Activated CD4-positive, alpha-beta memory T cell treated with anti-CD3 and anti-CD28 coated beads, Interleukin-2, amount 10 ng/mL, durations not matched to agents 7 days and 5 days (primary cell): ENCODE measurements around the gene SFSWAP. TPM values are rescaled to one million over a fixed set of nuclear protein-coding genes. Genes with fewer than 3 reads are reported as not detected.

ENCODE experiments used
- CTCF ChIA-PET: fragments of 350-600 bp; sonication (Branson Sonifier 250); formaldehyde crosslinking; loops from one replicate; lab custom pipeline; 2021; ENCODE audit warnings: antibody characterized with exemption, inconsistent platforms; lab: Charles Lee
- POLR2A ChIA-PET: fragments of 350-600 bp; sonication (Branson Sonifier 250); formaldehyde crosslinking; loops from one replicate; lab custom pipeline; 2021; ENCODE audit warnings: antibody characterized with exemption; lab: Charles Lee
- DNase-seq: peaks from one replicate; pipeline ENCODE4 v3.0.0-alpha.2; 2020
- H3K27ac Mint-ChIP-seq: one replicate; pipeline ENCODE4 v1.8.0; 2021; ENCODE audit warnings: mild to moderate bottlenecking, mixed read lengths
- H3K27me3 Mint-ChIP-seq: one replicate; pipeline ENCODE4 v1.8.0; 2021; ENCODE audit warnings: mixed read lengths
- H3K36me3 Mint-ChIP-seq: one replicate; pipeline ENCODE4 v1.8.0; 2021; ENCODE audit warnings: low read depth, mixed read lengths
- H3K4me1 Mint-ChIP-seq: one replicate; pipeline ENCODE4 v1.8.0; 2021; ENCODE audit warnings: mixed read lengths
- H3K4me3 Mint-ChIP-seq: one replicate; pipeline ENCODE4 v1.8.0; 2021; ENCODE audit warnings: mild to moderate bottlenecking, mixed read lengths
- H3K9me3 Mint-ChIP-seq: one replicate; pipeline ENCODE4 v1.8.0; 2021; ENCODE audit warnings: mixed read lengths
- total RNA-seq, 2 experiments: library from RNA; stranded (reverse); gene quantifications; one replicate each; pipeline ENCODE4 v1.2.3, GENCODE V29; 2021

Gene SFSWAP
- total RNA-seq, 2 experiments from 2014 or later = 43.7 to 48.0 TPM

DNA sequence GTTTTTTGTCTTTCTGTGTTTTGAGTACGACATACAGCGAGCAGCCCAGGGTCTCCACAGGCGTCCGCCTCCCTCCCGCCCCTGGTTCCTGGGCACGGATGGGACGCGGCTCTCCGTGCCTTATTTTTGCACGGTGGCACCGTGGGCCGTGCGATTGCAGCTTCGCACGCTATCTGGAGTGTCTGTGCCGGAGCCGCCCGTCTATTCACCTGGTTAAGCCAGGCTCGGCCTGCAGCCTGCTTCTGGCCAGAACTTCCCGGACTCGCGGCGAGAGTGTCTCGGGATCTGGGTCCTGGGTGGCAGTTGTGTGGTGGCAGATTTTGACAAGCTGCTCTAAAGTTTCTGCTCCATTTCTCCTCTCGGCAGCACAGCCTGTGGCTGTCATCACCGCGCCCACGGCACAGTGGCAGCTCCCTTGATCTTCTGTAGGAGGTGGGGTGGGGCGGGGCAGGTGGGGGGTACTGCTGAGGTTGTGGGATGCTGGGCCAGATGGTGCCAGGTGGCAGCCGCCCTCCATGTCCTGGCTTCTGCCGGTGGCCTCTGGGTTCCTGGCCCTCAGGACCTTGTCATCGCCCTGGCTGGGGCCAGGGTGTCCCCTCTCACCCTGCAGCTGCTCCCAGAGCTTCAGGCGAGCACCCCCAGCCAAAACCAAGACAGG, 120.2 kb downstream of the SFSWAP start:
- H3K4me3 Mint-ChIP-seq = peak overlapping the region; percentile 7
- H3K9me3 Mint-ChIP-seq = no peaks in the 10 kb centered on the region
- H3K4me1 Mint-ChIP-seq = peaks cover 11% of the 10 kb centered on the region
- no peak overlapping the region for H3K27ac Mint-ChIP-seq
- ChIA-PET POLR2A (no interaction called here), CTCF (interaction anchor here (0.8 to 3.0 kb wide), 3 partner anchors 26 to 726 kb away, joined by 3 to 16 read pairs (median 6); no protein-coding TSS in a partner anchor)
- peaks cover 36% of the 10 kb centered on the region for H3K27me3 Mint-ChIP-seq
- H3K36me3 Mint-ChIP-seq = no peaks in the 10 kb centered on the region
- DNase-seq = no peak

DNA sequence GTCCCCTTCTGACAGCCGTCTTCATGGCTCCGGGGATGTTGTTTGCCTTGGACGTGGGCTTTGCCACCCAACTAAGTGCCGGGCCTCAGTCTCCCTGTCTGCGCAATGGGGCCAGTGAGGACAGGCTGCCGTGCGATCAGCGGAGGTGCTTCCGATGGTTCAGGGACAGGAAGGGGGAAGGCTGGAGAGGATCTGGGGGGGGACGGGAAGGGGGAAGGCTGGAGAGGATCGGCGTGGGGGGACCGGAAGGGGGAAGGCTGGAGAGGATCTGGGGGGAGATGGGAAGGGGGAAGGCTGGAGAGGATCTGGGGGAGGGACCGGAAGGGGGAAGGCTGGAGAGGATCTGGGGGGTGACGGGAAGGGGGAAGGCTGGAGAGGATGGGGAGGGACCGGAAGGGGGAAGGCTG, 120.7 kb downstream of the SFSWAP start:
- Mint-ChIP-seq H3K9me3 (no peaks in the 10 kb centered on the region), H3K27me3 (peaks cover 30% of the 10 kb centered on the region), H3K36me3 (no peaks in the 10 kb centered on the region), H3K4me3 (no peak overlapping the region), H3K4me1 (peaks cover 11% of the 10 kb centered on the region), H3K27ac (no peak overlapping the region)
- CTCF ChIA-PET = interaction anchor here (0.8 to 1.6 kb wide), 2 partner anchors 26 to 76 kb away, joined by 3 to 6 read pairs; no protein-coding TSS in a partner anchor
- POLR2A ChIA-PET = no interaction called here
- DNase-seq = no peak

DNA sequence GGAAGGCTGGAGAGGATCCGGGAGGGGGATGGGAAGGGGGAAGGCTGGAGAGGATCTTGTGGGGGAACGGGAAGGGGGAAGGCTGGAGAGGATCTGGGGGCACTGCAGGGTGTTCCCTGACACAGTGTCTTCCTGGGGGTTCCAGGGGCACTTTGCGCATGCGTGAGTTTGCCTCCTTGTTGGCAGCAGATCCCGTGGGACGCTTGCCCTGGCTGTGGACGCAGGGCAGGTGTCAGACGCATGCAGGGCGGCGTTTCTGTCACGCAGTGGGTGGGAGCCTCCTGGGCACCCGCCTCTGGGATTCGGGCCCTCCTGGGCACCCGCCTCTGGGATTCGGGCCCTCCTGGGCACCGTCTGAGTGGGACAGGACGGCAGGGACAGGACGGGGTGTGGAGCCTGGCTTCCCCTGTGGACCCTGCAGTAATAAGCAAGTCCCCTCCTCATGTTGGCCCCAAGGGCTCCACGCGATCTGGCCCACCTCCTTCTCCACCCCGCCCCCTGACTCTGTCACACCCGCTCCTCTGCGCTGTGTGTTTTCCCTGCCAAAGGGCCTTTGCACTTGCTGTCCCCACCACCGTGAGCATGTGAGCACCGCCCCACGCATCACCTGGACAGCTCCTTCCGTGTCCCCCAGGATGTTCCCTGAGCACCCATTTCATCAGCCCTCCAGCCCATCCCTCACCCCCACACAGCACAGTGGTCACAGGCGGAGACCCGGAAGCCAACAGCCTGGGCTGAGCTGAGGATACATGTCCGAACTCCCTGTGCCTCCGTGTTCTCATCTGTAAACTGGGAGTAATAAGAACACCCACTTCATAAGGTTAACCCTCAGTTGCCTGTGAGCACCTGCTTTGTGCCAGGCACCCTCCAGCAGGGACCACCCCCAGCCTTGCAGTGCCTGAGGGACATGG, 121.7 kb downstream of the SFSWAP start:
- POLR2A ChIA-PET = no interaction called here
- DNase-seq = no peak
- Mint-ChIP-seq H3K27ac (no peak overlapping the region), H3K36me3 (no peaks in the 10 kb centered on the region), H3K9me3 (no peaks in the 10 kb centered on the region), H3K4me3 (no peak overlapping the region), H3K27me3 (peaks cover 22% of the 10 kb centered on the region), H3K4me1 (peaks cover 11% of the 10 kb centered on the region)
- CTCF ChIA-PET = no interaction called here

DNA sequence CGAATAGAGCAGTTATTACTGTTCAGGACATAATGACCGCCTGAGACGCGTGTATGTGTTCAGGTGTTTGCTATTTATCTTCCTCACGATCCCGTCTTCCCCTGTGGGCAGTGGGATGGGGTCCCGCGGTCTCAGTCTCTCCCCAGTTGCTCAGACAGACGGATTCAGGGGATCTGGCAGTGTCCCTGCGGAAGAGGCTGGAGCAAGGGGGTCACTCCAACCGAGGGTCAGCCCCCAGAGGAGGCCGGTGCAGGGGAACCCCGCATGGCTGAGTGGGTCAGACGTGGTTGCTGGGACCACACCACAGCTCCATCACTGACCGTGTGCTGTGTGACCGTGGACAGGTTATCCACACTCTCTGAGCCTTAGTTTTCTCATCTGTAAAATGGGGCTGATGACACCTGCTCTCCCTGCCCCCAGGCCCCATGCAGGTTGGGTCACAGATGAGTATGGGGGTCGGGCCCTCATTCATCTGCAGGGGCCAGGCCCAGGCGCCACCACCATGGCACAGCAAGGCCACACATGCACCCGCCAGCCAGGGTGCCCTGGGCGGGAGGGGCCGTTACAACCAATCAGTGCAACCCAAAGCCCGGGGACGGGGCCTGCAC, 122.5 kb downstream of the SFSWAP start:
- Mint-ChIP-seq H3K27ac (no peak overlapping the region), H3K27me3 (peaks cover 21% of the 10 kb centered on the region), H3K4me1 (peaks cover 10% of the 10 kb centered on the region), H3K36me3 (no peaks in the 10 kb centered on the region), H3K4me3 (no peak overlapping the region), H3K9me3 (no peaks in the 10 kb centered on the region)
- ChIA-PET CTCF (no interaction called here), POLR2A (no interaction called here)
- no peak for DNase-seq

DNA sequence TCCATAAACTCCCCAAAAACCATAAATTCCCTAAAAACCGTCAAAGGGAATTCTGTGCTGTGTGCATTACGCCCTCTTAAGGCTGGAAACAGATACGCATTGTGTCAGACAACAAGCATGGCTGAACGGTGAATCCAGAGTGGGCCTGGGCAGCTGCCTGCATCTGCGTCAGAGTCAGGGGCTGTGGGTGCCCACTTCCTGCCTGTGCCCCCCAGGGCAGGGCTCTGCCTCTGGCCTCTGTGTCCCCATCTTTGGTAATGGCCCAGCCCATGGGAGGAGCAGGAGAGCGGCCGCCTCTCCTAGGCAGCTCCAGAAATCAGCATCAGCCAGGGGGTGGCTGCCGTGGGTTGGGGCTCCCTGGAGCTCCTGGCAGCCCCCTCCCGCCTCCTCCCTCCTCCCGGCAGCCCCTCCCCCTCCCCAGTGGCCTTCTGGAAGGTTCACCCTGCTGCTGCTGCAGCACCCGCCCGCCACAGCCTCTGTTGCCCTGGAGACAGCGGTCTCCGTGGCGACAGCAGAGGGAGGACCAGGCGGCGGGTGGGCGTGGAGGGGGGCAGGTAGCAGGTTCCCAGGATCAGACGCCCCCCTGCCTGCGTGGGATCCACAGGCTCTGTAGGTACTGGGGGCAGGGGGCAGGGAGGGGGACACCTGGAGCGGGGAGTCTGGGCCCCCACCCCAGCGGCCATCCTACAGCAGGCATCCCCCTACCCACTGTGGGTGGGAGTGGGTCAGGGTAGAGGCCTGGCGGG, 123.2 kb downstream of the SFSWAP start:
- Mint-ChIP-seq H3K9me3 (no peaks in the 10 kb centered on the region), H3K27ac (no peak overlapping the region), H3K27me3 (peaks cover 20% of the 10 kb centered on the region), H3K4me1 (peaks cover 10% of the 10 kb centered on the region), H3K4me3 (no peak overlapping the region), H3K36me3 (no peaks in the 10 kb centered on the region)
- ChIA-PET POLR2A (no interaction called here), CTCF (no interaction called here)
- no peak for DNase-seq

DNA sequence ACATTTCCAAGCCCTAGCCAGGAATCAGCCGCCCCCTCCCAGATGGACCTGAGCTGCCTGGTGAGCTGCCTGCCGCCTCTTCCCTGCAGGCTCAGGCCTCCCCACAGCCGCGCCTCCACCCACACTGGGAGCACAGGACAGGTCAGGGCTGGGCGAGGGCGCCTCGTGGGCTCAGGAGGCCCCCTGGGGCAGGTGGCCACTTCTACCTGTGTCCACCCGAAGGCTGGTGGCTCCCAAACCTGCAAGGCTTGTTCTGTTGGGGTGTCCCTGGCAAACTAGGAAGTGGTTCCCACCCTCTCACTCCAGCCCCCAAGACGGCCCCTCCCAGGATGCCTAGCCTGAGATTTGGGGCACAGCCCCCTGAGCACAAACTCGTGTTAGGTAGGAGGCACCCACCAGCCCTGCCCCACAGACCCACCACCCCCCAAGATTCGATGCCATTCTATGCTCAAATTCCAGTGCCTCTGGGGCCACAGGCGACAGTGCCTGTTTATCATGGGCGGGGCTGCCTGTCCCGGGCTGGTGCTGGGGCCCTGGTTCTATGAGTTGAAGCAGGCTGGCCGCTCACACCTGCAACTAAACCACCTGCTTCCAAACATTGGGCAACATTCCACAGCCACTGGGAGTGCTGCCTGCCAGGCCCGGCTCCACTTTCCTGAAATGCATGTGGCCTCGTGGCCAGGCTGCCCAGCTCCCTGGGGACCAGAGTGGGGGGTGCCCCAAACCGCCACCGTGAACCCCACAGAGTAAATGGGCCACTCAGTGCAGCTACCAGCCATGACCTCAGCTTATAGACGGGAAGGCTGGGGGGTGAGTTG, 124.1 kb downstream of the SFSWAP start:
- CTCF ChIA-PET = interaction anchor here (1.1 to 1.3 kb wide), 3 partner anchors 93 to 730 kb away, joined by 3 to 5 read pairs (median 4); no protein-coding TSS in a partner anchor
- DNase-seq = no peak
- Mint-ChIP-seq H3K4me1 (peaks cover 5% of the 10 kb centered on the region), H3K36me3 (no peaks in the 10 kb centered on the region), H3K9me3 (no peaks in the 10 kb centered on the region), H3K27ac (no peak overlapping the region), H3K27me3 (peaks cover 15% of the 10 kb centered on the region), H3K4me3 (no peak overlapping the region)
- POLR2A ChIA-PET = no interaction called here

DNA sequence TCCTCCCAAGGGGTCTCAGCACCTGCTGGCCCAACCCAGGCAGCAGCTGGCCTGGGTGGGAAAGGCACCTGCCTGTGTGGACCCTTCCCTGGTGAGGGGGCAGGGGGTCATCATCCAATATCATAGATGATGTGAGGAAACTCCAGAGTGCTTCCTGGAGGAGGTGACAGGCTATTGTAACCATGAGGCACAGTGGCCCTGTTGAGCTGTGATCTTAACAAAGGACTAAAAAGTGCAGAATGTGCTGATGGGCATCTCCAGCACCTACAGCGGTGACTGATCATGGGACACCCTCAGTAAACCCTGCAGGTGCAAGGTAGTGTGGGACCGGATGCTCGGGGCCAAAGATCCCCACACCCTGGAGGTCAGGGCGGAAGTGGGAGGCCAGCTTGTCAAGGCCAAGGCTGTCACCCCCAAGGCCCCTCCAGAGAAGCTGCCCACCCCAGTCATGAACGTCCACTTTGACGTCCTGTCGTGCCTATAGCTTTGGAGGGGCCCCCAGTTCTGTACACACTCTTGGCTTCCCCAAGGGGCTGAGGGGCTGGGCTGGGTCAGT, 124.8 kb downstream of the SFSWAP start:
- no peaks in the 10 kb centered on the region for H3K9me3 Mint-ChIP-seq
- H3K36me3 Mint-ChIP-seq = no peaks in the 10 kb centered on the region
- no peak overlapping the region for H3K27ac Mint-ChIP-seq
- ChIA-PET POLR2A (no interaction called here), CTCF (interaction anchor here (1.1 to 1.3 kb wide), 3 partner anchors 93 to 731 kb away, joined by 3 to 5 read pairs (median 4); no protein-coding TSS in a partner anchor)
- no peak overlapping the region for H3K4me3 Mint-ChIP-seq
- H3K27me3 Mint-ChIP-seq = peaks cover 15% of the 10 kb centered on the region
- H3K4me1 Mint-ChIP-seq = peaks cover 5% of the 10 kb centered on the region
- DNase-seq = no peak

DNA sequence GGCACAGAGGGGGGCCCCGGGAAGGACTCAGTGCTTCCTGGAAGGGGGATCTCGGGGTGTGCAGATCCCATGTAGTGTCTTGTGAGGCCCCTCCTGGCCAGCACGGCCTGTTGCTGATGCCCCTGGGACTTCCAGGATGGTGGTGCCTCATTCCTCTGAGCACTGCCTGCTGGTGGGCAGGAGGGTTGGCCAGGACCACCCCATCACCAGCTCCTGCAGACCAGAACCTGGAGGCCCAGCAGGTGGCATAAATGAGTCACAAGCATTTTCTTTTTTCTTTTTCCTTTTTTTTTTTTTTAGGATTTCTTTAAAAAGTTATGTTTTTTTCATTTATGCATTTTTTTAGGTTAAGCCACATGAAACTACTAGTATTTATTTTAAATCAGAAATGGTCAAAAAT, 125.3 kb downstream of the SFSWAP start:
- CTCF ChIA-PET = interaction anchor here (1.0 to 1.3 kb wide), 4 partner anchors 16 to 731 kb away, joined by 3 to 5 read pairs (median 4); no protein-coding TSS in a partner anchor

DNA sequence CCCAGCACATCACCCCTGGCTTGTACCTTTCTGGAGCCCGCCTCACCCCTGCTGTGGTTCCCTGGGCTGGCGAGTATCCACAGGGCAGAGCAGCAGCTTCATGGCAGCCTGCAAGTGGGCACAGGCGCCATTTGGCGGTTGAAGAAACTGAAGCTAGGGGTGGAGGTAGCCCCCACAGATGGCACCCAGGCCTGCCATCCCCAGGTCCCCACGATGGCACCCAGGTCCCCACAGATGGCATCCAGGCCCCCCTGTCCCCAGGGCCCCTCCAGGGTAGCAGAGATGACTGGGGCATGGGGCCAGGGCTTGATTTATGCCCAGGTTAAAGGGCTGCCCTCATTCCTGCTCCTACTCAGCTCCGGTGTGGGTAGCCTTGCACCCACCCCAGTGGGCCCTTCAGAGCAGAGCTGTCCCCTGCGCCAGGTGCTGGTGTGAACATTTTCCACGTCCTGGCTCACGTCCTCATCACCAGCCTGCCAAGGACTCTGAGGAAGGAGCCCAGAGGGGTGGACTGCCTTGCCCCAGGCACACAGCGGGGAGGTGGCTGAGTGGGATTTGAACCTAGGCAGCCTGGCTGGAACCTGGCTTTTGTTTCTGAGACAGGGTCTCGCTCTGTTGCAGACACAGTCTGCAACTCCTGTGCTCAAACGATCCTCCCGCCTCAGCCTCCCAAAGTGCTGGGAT, 126.0 kb downstream of the SFSWAP start:
- DNase-seq = no peak
- Mint-ChIP-seq H3K4me1 (no peaks in the 10 kb centered on the region), H3K4me3 (no peak overlapping the region), H3K36me3 (no peaks in the 10 kb centered on the region), H3K27ac (no peak overlapping the region), H3K9me3 (no peaks in the 10 kb centered on the region), H3K27me3 (peaks cover 7% of the 10 kb centered on the region)
- ChIA-PET POLR2A (no interaction called here), CTCF (interaction anchor here (1.0 kb wide), 1 partner anchor 15 kb away, joined by 3 read pairs; no protein-coding TSS in a partner anchor)

More for the DNA sequence above, 125.3 kb downstream of the SFSWAP start:
- H3K27ac Mint-ChIP-seq = no peak overlapping the region
- peaks cover 10% of the 10 kb centered on the region for H3K27me3 Mint-ChIP-seq
- H3K36me3 Mint-ChIP-seq = no peaks in the 10 kb centered on the region
- POLR2A ChIA-PET = no interaction called here
- H3K4me1 Mint-ChIP-seq = peaks cover under 1% of the 10 kb centered on the region
- DNase-seq = no peak
- H3K9me3 Mint-ChIP-seq = no peaks in the 10 kb centered on the region
- H3K4me3 Mint-ChIP-seq = no peak overlapping the region

DNA sequence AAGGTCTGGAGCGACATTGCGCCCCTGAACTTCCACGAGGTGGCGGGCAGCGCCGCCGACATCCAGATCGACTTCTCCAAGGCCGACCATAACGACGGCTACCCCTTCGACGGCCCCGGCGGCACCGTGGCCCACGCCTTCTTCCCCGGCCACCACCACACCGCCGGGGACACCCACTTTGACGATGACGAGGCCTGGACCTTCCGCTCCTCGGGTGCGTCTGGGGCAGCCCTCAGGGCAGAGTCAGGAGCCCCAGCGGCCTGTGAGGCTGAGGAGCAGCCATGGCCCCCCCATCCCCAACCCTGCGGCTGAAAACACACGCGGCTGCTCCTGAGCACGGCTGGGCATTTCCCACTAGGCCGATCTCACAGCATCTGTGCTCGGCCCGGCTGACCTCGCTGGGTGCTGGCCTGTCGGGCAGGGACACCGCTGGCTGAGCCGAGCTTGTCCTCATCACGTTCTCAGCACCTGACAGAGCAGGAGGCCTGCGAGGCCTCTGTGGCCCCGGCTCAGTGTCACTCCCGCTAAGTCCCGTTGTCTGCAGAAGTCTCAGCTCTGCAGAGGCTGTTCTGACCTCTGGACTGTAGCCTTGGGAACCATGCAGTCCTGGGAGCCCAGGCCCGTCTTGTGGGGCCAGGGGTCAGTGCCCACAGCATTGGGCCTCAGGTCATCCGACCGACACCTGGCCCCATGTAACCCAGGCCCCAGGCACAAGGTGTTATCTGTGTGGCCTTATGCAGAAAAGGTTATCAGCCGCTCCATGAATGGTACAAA, 129.9 kb downstream of the SFSWAP start:
- CTCF ChIA-PET = no interaction called here

DNA sequence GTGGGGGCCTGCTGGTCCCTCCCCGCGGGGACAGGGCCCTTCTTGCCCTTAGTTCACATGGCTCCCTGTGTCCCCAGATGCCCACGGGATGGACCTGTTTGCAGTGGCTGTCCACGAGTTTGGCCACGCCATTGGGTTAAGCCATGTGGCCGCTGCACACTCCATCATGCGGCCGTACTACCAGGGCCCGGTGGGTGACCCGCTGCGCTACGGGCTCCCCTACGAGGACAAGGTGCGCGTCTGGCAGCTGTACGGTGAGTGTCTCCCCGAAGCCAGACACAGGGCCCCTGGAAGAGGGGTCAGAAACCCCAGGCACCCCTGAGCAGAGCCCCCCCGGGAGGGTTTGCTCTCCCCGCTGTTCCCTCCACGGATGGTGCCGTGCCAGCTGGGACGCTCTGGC, 130.7 kb downstream of the SFSWAP start:
- Mint-ChIP-seq H3K27ac (no peak overlapping the region), H3K36me3 (no peaks in the 10 kb centered on the region), H3K9me3 (no peaks in the 10 kb centered on the region), H3K4me1 (peaks cover 2% of the 10 kb centered on the region), H3K27me3 (no peaks in the 10 kb centered on the region), H3K4me3 (no peak overlapping the region)
- CTCF ChIA-PET = no interaction called here
- DNase-seq = no peak
- POLR2A ChIA-PET = no interaction called here

More for the DNA sequence above, 129.9 kb downstream of the SFSWAP start:
- Mint-ChIP-seq H3K27ac (no peak overlapping the region), H3K9me3 (no peaks in the 10 kb centered on the region), H3K4me3 (no peak overlapping the region), H3K36me3 (no peaks in the 10 kb centered on the region), H3K4me1 (no peaks in the 10 kb centered on the region), H3K27me3 (no peaks in the 10 kb centered on the region)
- no peak for DNase-seq
- POLR2A ChIA-PET = no interaction called here
